CD4-positive, alpha-beta T cell treated with Interleukin-15 for 4 hours (primary cell): Measurements from ENCODE around the gene ALKBH3.

ENCODE experiments used
- DNase-seq: peaks from one replicate; pipeline ENCODE4 v3.0.0-alpha.2; 2020; ENCODE audit warnings: low spot score

Gene ALKBH3

GRCh38 chr11:43922744-43923405 lies 42.2 kb downstream of the ALKBH3 start:
- DNase-seq, result no peak

GRCh38 chr11:43923406-43924111 lies 42.9 kb downstream of the ALKBH3 start:
- DNase-seq, result no peak

DNA sequence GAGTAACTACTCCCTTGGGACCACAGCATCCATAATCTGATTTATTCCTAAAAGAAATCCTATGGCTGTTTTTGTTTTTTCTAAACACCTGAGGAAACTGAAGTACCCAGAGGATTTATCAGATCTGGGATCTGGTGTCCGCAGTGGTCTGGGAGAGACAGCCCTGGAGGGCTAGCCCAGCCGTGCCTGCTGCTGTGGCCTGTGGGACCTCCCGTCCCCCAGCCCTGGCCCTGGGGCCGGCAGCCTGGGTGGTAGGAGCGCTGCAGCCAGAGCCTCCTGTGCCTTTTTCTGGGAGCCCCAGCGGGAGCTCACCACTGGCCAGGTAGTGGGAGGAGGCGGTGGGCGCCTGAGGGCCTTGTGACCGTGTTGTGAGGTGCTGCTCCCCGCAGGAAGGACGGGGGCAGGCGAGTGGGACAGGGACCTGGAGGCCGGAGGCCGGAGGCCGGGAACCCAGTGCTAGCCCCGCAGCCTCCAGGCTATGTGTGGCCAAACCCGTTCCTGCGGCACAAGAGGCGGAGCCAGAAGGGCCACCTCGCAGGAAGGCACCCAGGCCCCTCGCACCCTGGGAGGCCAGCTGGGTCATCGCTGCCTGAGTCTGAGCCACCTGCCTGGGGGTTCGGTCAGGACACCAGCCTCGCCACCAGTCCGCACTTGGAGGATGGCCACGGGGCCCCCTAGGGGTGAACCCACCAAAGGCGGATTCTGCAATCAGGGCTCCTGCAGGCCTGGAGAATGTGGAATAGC lies 43.7 kb downstream of the ALKBH3 start:
- no peak for DNase-seq

DNA sequence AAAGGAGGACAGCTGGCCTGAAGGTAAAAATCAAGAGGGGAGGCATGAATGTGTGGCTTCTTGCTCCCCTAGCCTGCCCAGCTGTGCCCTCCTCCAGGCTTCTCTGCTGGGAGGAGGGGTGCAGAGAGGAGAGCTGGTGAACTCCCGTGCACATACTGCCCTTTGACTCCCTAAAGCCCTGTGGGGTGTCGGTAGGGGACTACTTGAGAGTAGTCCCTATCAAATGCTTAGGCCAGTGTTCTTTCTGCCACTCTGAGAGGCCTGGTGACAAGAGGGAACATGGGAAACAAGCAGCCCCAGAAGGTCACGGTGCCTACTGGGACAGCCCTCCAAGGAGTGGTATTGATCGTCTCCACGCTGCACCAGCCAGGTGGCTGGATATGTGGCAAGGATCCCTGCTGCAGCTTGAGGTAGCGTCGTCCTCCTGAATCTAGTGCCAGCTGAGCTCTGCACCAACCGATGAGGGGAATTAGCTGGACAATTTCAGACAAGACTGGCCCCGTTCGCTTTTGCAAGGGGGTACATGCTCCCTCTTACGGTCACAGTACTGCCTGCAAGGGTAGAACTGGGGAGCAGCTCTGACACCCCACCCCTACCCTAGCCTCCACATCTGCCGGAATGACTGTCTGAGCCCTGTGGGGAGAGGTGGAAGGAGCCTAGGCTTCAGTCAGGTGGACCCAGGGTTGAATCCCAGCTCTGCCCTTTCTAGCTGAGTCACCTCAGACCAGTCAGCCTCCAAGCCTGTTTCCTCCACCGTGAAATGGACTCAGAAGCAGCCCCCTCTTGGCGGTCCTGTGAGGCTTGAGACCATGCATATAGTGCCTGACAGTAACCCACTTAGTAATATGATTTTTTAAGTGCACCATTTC lies 44.7 kb downstream of the ALKBH3 start:
- no peak for DNase-seq

GRCh38 chr11:43925932-43926505 lies 45.4 kb downstream of the ALKBH3 start:
- DNase-seq, result no peak

DNA sequence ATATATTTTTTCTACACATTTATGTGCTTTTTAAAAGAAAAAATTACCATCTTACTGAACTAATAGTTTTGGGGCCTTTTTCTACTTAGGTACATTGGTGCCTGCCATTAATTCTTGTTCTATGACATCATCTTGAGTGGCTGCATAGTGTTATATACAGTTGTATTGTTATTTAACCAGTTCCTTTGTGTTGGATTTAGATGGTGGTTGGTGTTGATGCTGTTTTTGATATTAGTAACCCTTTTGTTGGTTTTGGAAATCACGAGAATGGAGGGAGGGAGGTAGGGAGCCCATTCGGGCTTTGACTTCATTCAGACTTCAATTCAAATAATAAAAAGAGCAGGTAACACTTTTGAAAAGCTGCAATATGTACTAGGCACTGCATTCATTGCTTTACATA lies 46.4 kb downstream of the ALKBH3 start:
- DNase-seq, result no peak

GRCh38 chr11:43927925-43928707 lies 47.5 kb downstream of the ALKBH3 start:
- DNase-seq, result no peak

- no peak for DNase-seq
Observed at GRCh38 chr11:43928721-43929120, 48.1 kb downstream of the ALKBH3 start.

DNA sequence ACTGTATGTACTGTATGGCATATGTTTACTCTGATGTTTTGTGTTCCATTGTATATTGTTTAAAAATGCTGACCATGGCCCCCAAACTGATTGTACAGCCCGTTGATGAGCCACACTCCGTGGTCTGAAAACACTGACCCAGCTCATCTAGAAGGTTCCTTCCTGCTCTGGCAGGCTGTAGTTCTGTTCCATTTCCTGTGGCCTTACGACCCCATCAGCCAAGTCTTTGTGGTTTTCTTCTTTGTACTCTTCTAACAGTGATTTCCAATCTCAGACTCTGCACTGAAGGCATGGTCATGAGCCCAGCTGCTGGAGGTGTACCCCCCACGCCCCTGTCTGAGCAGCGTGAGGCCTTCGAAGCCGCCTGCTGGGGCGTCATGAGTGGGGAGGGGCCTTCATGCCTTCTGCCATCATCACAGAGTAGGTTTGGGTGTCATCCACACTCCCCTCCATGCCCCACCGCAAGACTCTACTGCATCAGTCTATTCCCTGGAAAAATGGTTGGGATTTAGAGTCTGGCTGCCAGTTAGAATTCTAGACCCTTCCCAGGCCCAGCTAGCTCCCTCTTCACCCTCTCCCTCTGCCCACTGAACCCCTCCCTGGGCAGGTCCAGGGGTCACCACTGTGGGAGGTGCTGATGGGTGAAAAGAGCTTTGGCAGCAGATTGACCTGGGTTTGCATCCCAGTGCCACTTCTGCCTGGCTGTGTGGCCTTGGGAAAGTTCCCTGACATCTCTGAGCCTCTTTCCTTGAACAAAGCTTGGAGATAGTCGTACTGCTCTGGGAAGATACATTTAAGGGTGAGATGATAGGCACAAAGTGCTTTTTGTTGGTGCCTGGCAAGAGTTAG lies 50.5 kb downstream of the ALKBH3 start:
- DNase-seq, result no peak

GRCh38 chr11:43931717-43932039 lies 51.0 kb downstream of the ALKBH3 start:
- no peak for DNase-seq

- no peak for DNase-seq
Observed at GRCh38 chr11:43933226-43933607, 52.6 kb downstream of the ALKBH3 start.

DNA sequence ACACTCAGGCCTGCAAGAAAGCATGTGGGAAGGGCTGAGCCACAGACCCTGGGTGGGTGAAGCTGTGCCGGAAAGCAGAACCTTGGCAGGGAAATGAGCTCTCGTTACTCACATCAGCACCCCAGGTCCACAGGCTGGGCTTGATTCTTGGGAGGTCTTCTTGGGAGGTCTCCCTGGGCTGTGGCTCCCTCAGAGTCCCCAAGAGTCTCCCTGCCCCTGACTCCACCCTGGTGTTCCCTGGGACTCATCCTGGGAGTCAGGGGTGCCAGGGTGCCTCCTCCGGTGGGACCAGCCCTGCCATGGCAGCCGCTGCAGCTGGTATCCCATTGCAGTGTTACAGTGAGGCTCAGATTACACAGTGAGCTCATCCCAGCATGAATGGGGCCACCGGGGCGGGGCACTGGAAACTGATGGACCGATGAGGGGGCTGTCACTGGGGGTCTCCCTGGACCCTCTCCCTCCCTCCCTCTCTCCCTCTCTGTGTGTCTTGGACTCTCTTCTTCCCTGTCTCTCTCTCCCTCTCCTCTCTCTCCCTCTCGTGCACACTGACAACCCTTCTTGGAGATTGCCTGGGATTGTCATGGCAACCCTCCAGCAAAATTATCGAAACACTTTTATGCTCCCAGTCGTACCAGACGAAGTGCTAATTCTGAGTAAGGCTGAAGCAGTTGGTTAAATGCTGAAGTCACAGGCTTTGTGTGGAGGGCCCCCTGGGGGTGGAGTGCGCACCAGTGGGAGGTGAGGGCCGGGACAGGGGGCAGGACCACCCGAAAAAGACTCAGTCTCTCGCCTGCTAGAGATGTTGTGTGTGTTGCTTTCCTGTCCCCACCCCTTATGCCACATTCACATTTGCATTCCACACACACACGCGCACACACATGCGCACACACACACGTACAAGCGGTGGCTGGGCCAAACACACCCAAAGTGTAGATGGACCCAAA lies 53.2 kb downstream of the ALKBH3 start:
- DNase-seq, result no peak

DNA sequence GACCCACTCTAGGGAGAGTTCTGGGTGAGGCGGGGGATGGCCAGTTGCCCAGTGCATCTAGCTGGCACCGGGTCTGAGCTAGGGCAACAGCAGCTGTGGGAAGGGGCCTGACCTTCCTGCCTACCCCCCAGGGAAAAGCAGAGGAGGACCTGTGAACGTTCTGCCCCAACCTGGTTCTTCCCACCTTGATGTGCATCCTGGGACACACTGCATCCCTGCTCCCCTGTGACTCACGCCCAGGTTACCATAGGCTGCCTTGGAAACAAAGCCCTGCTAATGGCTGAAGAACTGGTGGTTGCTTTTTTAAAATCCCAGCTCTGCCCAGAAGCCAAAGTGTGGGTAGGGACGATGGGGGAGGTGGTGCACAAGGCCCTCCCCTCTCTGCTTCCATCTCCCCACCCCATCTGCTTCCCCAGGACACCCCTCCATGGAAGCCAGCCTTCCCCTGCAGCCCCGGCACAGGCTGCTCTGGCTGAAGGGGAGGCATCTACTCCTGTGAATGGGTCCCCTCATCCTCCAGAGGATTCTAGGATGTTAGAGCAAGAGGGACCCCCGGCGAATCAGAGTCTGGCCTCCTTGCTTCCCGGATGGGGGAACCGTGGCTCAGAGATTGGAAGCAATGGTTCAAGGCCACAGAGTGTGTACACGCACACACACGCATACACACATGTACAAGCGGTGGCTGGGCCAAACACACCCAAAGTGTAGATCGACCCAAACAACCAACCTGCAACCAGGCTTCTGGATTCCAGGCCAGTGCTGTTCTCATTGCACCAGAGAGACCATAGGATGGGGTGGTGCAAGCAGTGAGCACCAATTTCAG lies 54.2 kb downstream of the ALKBH3 start:
- no peak for DNase-seq

DNA sequence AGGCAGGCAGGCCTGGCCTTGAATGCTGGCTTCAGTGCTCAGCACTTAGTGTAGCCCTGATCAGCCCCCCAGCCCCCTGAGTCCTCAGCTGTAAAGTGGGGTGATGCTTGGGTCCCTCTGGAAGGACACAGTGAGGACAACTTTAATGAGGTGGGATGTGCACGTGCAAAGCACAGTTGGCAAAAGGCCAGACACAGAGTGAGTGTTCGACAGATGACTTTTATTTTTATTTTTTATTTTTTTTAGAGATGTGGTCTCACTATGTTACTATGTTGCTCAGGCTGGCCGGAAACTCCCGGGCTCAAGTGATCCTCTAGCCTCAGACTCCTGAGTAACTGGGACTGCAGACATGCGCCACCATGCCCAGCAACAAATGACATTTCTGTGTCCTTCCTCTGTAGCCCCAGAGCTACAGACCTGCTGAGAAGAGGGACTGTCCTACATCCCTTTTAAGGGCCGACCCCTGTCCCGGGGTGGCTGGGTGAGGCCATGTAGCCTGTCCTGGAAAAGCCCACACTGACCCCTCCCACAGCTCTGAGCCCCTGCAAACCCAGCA lies 54.9 kb downstream of the ALKBH3 start:
- DNase-seq, result no peak

DNA sequence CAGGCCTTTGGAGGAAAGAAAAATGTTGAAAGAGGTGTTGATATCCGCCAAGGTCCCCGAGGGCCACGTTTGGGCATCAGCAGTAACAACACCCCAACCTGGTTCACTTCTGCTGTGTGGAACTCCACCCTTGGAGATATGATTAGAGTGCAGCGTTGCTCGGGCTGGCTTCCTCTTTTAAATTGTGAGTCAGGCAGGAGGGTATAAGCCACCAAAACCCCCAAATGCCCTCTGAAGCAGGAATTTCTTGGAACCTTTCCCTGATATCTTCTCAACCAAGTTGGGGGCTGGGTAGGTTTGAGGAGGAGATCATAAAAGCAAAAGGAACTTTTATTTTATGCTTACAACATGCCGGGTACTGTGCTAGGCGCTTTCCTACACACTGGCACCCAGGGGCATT lies 55.4 kb downstream of the ALKBH3 start:
- DNase-seq, result no peak

DNA sequence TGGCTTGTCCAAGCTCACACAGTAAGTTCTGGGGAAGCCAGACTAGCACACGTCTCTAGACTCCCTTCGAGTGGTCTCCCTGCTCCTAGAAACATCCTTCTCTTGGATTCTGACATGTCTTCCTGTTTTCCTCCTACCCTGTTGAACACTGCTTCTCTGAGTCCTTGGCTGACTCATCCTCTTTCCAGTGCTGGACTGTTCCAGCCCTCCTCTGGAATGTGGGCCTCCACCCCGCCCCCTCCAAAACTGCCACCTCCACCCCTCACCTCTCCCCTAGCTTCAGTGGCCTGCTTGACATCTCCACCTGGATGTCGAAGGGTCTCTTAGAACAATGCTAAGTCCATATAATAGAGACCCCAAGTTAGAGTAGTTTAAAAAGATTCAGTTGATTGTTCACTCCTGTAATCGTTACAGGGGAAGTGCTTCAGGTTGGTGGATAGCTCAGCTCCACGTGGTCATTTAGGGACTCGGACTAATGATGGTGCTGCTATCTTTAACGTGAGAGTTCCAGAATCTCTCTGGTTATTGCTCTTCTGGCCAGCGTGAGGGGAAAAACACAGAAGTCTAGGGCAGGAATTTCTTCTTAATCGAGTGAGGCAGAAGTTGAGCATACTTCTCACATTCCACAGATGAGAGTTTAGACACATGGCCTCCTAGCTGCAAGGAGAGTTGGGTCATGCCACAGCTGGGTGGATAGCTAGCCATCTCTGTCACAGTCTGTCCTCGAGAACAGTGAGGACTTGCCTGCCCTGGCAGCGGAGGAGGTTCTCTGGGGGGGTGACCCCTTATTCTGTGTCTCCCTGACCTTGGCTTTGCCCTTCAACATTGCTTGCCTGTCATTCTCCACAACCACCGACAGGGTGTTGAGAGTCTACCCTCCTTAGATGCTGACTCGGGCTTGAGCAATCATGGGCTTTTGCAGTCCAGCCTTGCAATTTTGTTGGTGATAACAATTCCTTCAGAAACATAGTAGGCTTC lies 57.1 kb downstream of the ALKBH3 start:
- no peak for DNase-seq
